Skin of body (tissue), 2 donors: ENCODE measurements around the gene CLTA. TPM values are rescaled to one million over a fixed set of nuclear protein-coding genes. Genes with fewer than 3 reads are reported as not detected.
"Not testable (repeated sequence)": the region's sequence is repeated elsewhere in the genome, so short reads cannot be mapped to it uniquely, and the experiment has no call there.

ENCODE experiments used
- DNase-seq: peaks from one replicate; lab custom pipeline; 2025; lab: John Stamatoyannopoulos, UW
- total RNA-seq: library from RNA; depleted of rRNA; stranded (reverse); fragments of >200 nt; gene quantifications from one replicate; pipeline ENCODE4 v1.2.3, GENCODE V29; 2014

CLTA gene
- total RNA-seq, 1 donor from 2014 or later: 110 TPM

GRCh38 chr9:36158122-36158521 lies 32.6 kb upstream of the CLTA start:
- DNase-seq: peak; percentile 44

GRCh38 chr9:36158917-36159316 lies 31.8 kb upstream of the CLTA start:
- DNase-seq: peak; percentile 85

GRCh38 chr9:36159509-36159908 lies 31.2 kb upstream of the CLTA start:
- DNase-seq: not testable (repeated sequence)

- not testable (repeated sequence) for DNase-seq
Observed at GRCh38 chr9:36160126-36160525, 30.6 kb upstream of the CLTA start.

GRCh38 chr9:36161187-36161586 lies 29.5 kb upstream of the CLTA start:
- no peak for DNase-seq

- DNase-seq: no peak
Observed at GRCh38 chr9:36162211-36162738, 28.4 kb upstream of the CLTA start.

GRCh38 chr9:36163049-36163785 lies 27.5 kb upstream of the CLTA start:
- DNase-seq: peak; percentile 91

- DNase-seq: peak; percentile 32
Observed at GRCh38 chr9:36163786-36164170, 26.9 kb upstream of the CLTA start.

GRCh38 chr9:36164372-36164771 lies 26.3 kb upstream of the CLTA start:
- no peak for DNase-seq

- no peak for DNase-seq
Observed at GRCh38 chr9:36164989-36165388, 25.7 kb upstream of the CLTA start.

- peak; percentile 55 for DNase-seq
Observed at GRCh38 chr9:36165826-36166167, 24.9 kb upstream of the CLTA start.

GRCh38 chr9:36166168-36166927 lies 24.4 kb upstream of the CLTA start:
- peak; percentile 70 for DNase-seq

- DNase-seq: no peak
Observed at GRCh38 chr9:36169166-36169565, 21.6 kb upstream of the CLTA start, which contains the start of gene CCIN. TSS of gene CCIN (plus strand) at chr9:36169388. CDS start at chr9:36169503, 115 bp downstream.

GRCh38 chr9:36169708-36170107 lies 21.0 kb upstream of the CLTA start:
- DNase-seq: no peak

- DNase-seq: no peak
Observed at GRCh38 chr9:36170531-36170930, 20.2 kb upstream of the CLTA start.

GRCh38 chr9:36173861-36174260 lies 16.9 kb upstream of the CLTA start:
- no peak for DNase-seq

GRCh38 chr9:36174271-36174670 lies 16.4 kb upstream of the CLTA start:
- DNase-seq: no peak

GRCh38 chr9:36174731-36175130 lies 16.0 kb upstream of the CLTA start:
- no peak for DNase-seq

GRCh38 chr9:36175209-36175608 lies 15.5 kb upstream of the CLTA start:
- DNase-seq: not testable (repeated sequence)

- not testable (repeated sequence) for DNase-seq
Observed at GRCh38 chr9:36176496-36176895, 14.2 kb upstream of the CLTA start.

- DNase-seq: no peak
Observed at GRCh38 chr9:36177571-36177970, 13.2 kb upstream of the CLTA start.

- not testable (repeated sequence) for DNase-seq
Observed at GRCh38 chr9:36180243-36180642, 10.5 kb upstream of the CLTA start.

GRCh38 chr9:36187414-36187813 lies 3.3 kb upstream of the CLTA start:
- DNase-seq: no peak
